Ovary (tissue), 10 donors: Measurements from ENCODE around the gene LHX2. TPM values are rescaled to one million over a fixed set of nuclear protein-coding genes. Genes with fewer than 3 reads are reported as not detected.

ENCODE experiments used
- DNase-seq, 5 donors: peaks; one replicate each; pipeline ENCODE4 v3.0.0-alpha.2; 2019 to 2020
- H3K27ac ChIP-seq, 2 donors: fragments of 200-600 bp; one replicate each; pipeline versions ENCODE4 v1.5.1 to v1.8.0; 2019 to 2022
- H3K27me3 ChIP-seq: fragments of 200-600 bp; one replicate; pipeline ENCODE4 v1.8.0; 2022
- H3K36me3 ChIP-seq: fragments of 200-600 bp; sonication (generic); one replicate; pipeline ENCODE4 v1.5.1; 2019
- H3K4me1 ChIP-seq: one replicate; pipeline ENCODE4 v1.8.1; 2013; ENCODE audit warnings: mild to moderate bottlenecking, moderate library complexity; ENCODE audit not compliant: insufficient read depth
- H3K4me3 ChIP-seq: fragments of 200-600 bp; sonication (generic); one replicate; pipeline ENCODE4 v1.5.1; 2017
- H3K9me3 ChIP-seq, 2 donors: fragments of 200-600 bp in 1 of 2; sonication (generic) in 1 of 2; one replicate each; pipeline versions ENCODE4 v1.5.1 to v1.8.1; 2013 to 2019; ENCODE audit warnings: mild to moderate bottlenecking in 1 of 2, moderate library complexity in 1 of 2
- CTCF ChIP-seq, 3 donors: fragments of 450-650 bp in 2 of 3; fragments of 200-600 bp in 1 of 3; IDR thresholded peaks; one replicate each; pipeline versions ENCODE4 v1.5.1 to v1.8.0; 2016 to 2022; ENCODE audit warnings: antibody characterized with exemption in 3 of 3, mild to moderate bottlenecking in 1 of 3
- EP300 ChIP-seq: sonication (generic); formaldehyde crosslinking; IDR thresholded peaks from one replicate; pipeline ENCODE4 v1.6.1; 2017; ENCODE audit warnings: antibody characterized with exemption
- POLR2A ChIP-seq: fragments of 450-650 bp; IDR thresholded peaks from one replicate; pipeline ENCODE4 v1.6.1; 2017; ENCODE audit warnings: antibody characterized with exemption, mild to moderate bottlenecking, moderate library complexity
- WGBS, 3 donors: extraction: QIAGEN DNeasy Blood & Tissue Kit in 1 of 3; methylation state at CpG; one replicate each; pipeline versions ENCODE4 v1.1.5 to v1.1.7; 2013 to 2017; 5-methylcytosine and 5-hydroxymethylcytosine counted together
- intact Hi-C, 4 donors: fragments of 100-400 bp; cut with DNase I; formaldehyde crosslinking; loops; one replicate each; pipeline versions ENCODE4 v1.11.0 to v1.15.1; 2022 to 2023
- long read RNA-seq, 3 donors: library from polyadenylated mRNA in 2 of 3; unstranded in 2 of 3; transcript quantifications; one replicate each; pipeline ENCODE4 v2.0.0 and lab custom pipeline, GENCODE V29; 2021 to 2026
- polyA plus RNA-seq, 2 donors: library from polyadenylated mRNA; stranded (reverse); fragments of 200-250 nt in 1 of 2; fragments of 350-450 nt in 1 of 2; fragmentation: Illumina TruSeq in 1 of 2; extraction: RNeasy Lipid Tissue Mini Kit (QIAGEN cat#74804) in 1 of 2; gene quantifications; one replicate each; pipeline ENCODE4 v1.2.3, GENCODE V29; 2013 to 2014
- total RNA-seq, 7 donors: library from RNA; depleted of rRNA in 2 of 7; stranded (reverse); fragments of >200 nt in 2 of 7; fragmentation: NEBNext Ultra II Directional in 3 of 7; extraction: Animal tissue kit (Norgen Biotek cat#: 25700) in 3 of 7; gene quantifications; one replicate each; pipeline versions ENCODE4 v1.1.0 to v1.2.4, GENCODE V29; 2016 to 2023
- donor health status: DM: no; HTN: no; CAD: no; lungs with moderate emphysema.
- donor health status: DM: no; HTN: no; CAD: no.
- donor health status: Bipolar disorder and iron deficiency.
- donor health status: DM: yes; HTN: yes; CAD: no.
- donor health status: DM: no; HTN: no; CAD: no.
- donor health status: DM: yes; HTN: yes; CAD: no.

Gene LHX2
- 10 to 100 TPM in 1 of 7 donors, under 1 TPM in 2, not detected in 4; 0.10 to 17.0 (median 0.87) TPM for total RNA-seq
- polyA plus RNA-seq = under 1 TPM in 1 of 2 donors, not detected in 1; 0.11 TPM
- long read RNA-seq, donor 1 = 0 reads
- long read RNA-seq, donor 2, transcript LHX2-201 (5 exons, 2,554 nt) = major isoform, 19 of 19 reads
- long read RNA-seq, donor 2, partial matches to known transcripts = 0 of 19 reads
- long read RNA-seq, donor 2, other reads (novel, unspliced or antisense) = 0 of 19 reads
- long read RNA-seq, donor 3 = 0 reads

DNA sequence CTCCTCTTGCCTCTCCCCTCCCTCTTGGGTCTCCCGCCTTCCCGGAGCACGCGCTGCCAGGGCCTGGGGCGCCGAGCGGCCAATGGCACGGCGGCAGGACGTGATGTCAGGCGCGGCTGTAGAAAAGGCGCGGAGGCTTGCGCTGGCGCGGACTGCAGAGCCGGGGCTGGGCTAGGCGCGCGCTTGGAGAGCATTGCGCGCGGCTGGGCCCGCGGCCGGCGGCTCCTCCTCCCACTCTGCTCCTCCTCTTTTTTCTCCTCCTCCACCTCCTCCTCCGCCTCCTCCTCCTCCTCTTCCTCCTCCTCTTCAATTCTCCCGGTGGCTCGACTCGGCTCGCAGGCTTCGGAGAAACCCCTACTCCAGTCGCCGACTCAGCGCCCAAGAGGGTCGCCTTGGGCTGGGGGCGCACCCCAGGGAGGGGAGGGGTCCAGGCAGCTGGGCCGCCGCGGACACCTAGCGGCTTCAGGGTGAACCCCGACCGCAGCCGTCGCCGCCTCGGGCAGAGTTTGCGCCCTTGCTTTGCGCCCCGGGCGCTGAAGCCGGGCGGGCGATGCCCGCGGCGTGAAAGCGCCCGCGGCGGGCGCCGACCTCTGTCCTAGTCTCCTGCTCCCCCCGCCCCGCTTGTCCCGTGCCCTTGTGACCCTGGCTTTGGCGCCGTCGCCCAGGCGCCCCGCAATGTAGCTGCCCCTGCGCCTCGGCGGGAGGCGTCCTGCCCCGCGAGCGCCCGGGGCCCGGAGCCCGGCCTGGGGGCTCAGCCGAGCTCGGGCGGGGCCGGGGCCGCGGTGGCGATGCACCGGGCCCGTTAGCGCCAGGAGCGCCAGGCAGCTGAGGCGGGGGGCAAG, at the start of gene LHX2:
Gene LHX2 (plus strand): TSS at position 309 of the 842 bp plus-strand sequence. CDS start 581 bp downstream, outside the sequence.
- no peak within 1 kb of the TSS for H3K4me3 ChIP-seq
- peaks cover 7% of the 10 kb centered on the region for H3K4me1 ChIP-seq
- H3K36me3 ChIP-seq = no peaks in the 10 kb centered on the region
- TF ChIP-seq EP300 (no peak), CTCF (IDR thresholded peaks at IDR 0.05) (no peak), POLR2A (no peak)
- no peak within 1 kb of the TSS for H3K27ac ChIP-seq
- peak in 2 of 5 donors; percentile 53 to 57 for DNase-seq
- intact Hi-C loops = no loop called here
- WGBS, 3 donors = 0 to 4% (median 1%) methylated on average over 80 to 95 of the region's 95 CpGs
- H3K9me3 ChIP-seq = no peaks in the 10 kb centered on the region
- H3K27me3 ChIP-seq = peaks cover 12% of the 10 kb centered on the region

GRCh38 chr9:123964761-123965160, 46.8 kb upstream of the LHX2 start:
- Histone ChIP-seq H3K9me3 (no peaks in the 10 kb centered on the region), H3K4me3 (no peak overlapping the region), H3K36me3 (no peaks in the 10 kb centered on the region), H3K27me3 (no peaks in the 10 kb centered on the region), H3K4me1 (no peaks in the 10 kb centered on the region), H3K27ac (no peak overlapping the region)
- TF ChIP-seq POLR2A (no peak), CTCF (IDR thresholded peaks at IDR 0.05) (no peak), EP300 (no peak)
- intact Hi-C loops = no loop called here
- DNase-seq = no peak
- WGBS, 3 donors = 71 to 81% (median 71%) methylated on average over 12 of the region's 12 CpGs

- Histone ChIP-seq H3K27me3 (no peaks in the 10 kb centered on the region), H3K4me1 (no peaks in the 10 kb centered on the region), H3K4me3 (no peak overlapping the region), H3K36me3 (no peaks in the 10 kb centered on the region), H3K9me3 (no peaks in the 10 kb centered on the region), H3K27ac (no peak overlapping the region)
- TF ChIP-seq EP300 (no peak), CTCF (IDR thresholded peaks at IDR 0.05) (no peak), POLR2A (no peak)
- 62 to 63% (median 63%) methylated on average over 8 of the region's 8 CpGs for WGBS, 3 donors
- intact Hi-C loops = no loop called here
- no peak for DNase-seq
Observed at GRCh38 chr9:123965801-123966686, 45.5 kb upstream of the LHX2 start.

- Histone ChIP-seq H3K4me1 (no peaks in the 10 kb centered on the region), H3K27ac (no peak overlapping the region), H3K27me3 (no peaks in the 10 kb centered on the region), H3K4me3 (no peak overlapping the region), H3K36me3 (no peaks in the 10 kb centered on the region), H3K9me3 (no peaks in the 10 kb centered on the region)
- DNase-seq = no peak
- intact Hi-C loops = no loop called here
- TF ChIP-seq POLR2A (no peak), CTCF (IDR thresholded peaks at IDR 0.05) (no peak), EP300 (no peak)
Observed at GRCh38 chr9:123967323-123967722, 44.2 kb upstream of the LHX2 start.
